Measurements from ENCODE around the gene ISG20L2.
A peak's percentile ranks its signal among the peaks of the same experiment; 100 is the strongest.

Gene ISG20L2

GRCh38 chr1:156751451-156751756 lies 22.8 kb upstream of the ISG20L2 start, which contains the start of gene HDGF:
TSS of gene HDGF (minus strand) at chr1:156751675. CDS start at chr1:156751429, 246 bp downstream.
- H3K9me3 ChIP-seq (ENCODE audit: low read length), result no peaks in the 10 kb centered on the region
- H3K4me1 ChIP-seq (ENCODE audit: insufficient read depth, low read length), result peaks cover 38% of the 10 kb centered on the region
- H3K4me3 ChIP-seq (ENCODE audit: low read depth in 1 of 2, low read length in 2 of 2), result peak within 1 kb of the TSS; percentile 90 to 96

DNA sequence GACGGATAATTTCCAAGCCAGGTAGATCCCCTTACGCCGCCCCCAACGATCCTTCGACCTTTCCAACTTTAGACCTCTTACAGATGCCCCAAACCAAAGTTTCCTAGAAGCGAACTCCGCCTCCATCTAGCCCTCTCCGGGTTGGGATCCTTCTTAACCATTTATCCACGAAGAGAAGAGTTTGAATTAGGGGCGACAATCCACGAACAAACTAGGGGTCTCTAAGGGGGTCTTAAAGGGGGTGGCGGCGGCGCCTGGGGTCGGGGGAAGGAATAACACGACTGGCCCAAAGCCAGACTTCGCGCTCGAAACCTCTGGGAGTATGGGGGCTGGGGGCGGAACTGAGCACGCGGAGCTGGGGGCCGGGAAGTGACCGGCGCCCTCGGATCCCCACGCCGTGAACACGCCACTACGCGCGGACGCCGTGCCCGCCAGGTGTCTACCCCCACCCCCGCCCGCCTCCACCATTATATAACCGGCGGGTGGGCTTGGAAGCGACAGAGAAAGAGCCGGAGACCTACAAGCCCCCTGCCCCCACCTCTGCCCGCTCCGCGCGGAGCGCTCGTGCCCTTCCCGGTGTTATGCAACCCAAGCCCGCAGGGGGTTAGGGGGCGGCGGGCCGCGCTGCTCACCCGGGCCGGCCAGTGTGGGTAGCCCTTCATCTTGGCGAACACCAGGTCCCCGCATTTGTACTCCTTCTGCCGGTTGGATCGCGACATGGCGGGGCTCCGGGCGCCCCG lies 22.3 kb upstream of the ISG20L2 start:
- Histone ChIP-seq H3K27me3 (ENCODE audit: control insufficient read depth in 1 of 2, insufficient read depth in 2 of 2, low read length in 2 of 2) (no peaks in the 10 kb centered on the region), H3K27ac (ENCODE audit: low read depth, low read length) (peak overlapping the region; percentile 98), H3K36me3 (ENCODE audit: insufficient read depth, low read length) (no peaks in the 10 kb centered on the region), H3K9me3 (ENCODE audit: low read length) (no peaks in the 10 kb centered on the region), H3K4me1 (ENCODE audit: insufficient read depth, low read length) (peaks cover 43% of the 10 kb centered on the region), H3K9ac (ENCODE audit: low read length) (peak overlapping the region; percentile 93), H3K4me3 (ENCODE audit: low read depth in 1 of 2, low read length in 2 of 2) (peak overlapping the region; percentile 90 to 96)

More at GRCh38 chr1:156751451-156751756, 22.8 kb upstream of the ISG20L2 start, which contains the start of gene HDGF:
- H3K27ac ChIP-seq (ENCODE audit: low read depth, low read length), result peak within 1 kb of the TSS; percentile 99
- no peaks in the 10 kb centered on the region for H3K27me3 ChIP-seq (ENCODE audit: control insufficient read depth in 1 of 2, insufficient read depth in 2 of 2, low read length in 2 of 2)
- H3K36me3 ChIP-seq (ENCODE audit: insufficient read depth, low read length), result no peaks in the 10 kb centered on the region
- H3K9ac ChIP-seq (ENCODE audit: low read length), result peak within 1 kb of the TSS; percentile 93

GRCh38 chr1:156750191-156750672 lies 21.7 kb upstream of the ISG20L2 start:
- Histone ChIP-seq H3K27me3 (ENCODE audit: control insufficient read depth in 1 of 2, insufficient read depth in 2 of 2, low read length in 2 of 2) (no peaks in the 10 kb centered on the region), H3K36me3 (ENCODE audit: insufficient read depth, low read length) (peaks cover under 1% of the 10 kb centered on the region), H3K4me1 (ENCODE audit: insufficient read depth, low read length) (peaks cover 49% of the 10 kb centered on the region), H3K9me3 (ENCODE audit: low read length) (no peaks in the 10 kb centered on the region), H3K27ac (ENCODE audit: low read depth, low read length) (peak overlapping the region; percentile 98), H3K9ac (ENCODE audit: low read length) (peak overlapping the region; percentile 93), H3K4me3 (ENCODE audit: low read depth in 1 of 2, low read length in 2 of 2) (peak overlapping the region; percentile 90 to 96)

- no peaks in the 10 kb centered on the region for H3K27me3 ChIP-seq (ENCODE audit: control insufficient read depth in 1 of 2, insufficient read depth in 2 of 2, low read length in 2 of 2)
- H3K36me3 ChIP-seq (ENCODE audit: insufficient read depth, low read length), result peaks cover 7% of the 10 kb centered on the region
- peaks cover 50% of the 10 kb centered on the region for H3K4me1 ChIP-seq (ENCODE audit: insufficient read depth, low read length)
- H3K9me3 ChIP-seq (ENCODE audit: low read length), result no peaks in the 10 kb centered on the region
- peak overlapping the region; percentile 98 for H3K27ac ChIP-seq (ENCODE audit: low read depth, low read length)
- H3K4me3 ChIP-seq (ENCODE audit: low read depth in 1 of 2, low read length in 2 of 2), result peak overlapping the region; percentile 43 to 90
- H3K9ac ChIP-seq (ENCODE audit: low read length), result peak overlapping the region; percentile 93
Observed at GRCh38 chr1:156749419-156750118, 21.0 kb upstream of the ISG20L2 start.

DNA sequence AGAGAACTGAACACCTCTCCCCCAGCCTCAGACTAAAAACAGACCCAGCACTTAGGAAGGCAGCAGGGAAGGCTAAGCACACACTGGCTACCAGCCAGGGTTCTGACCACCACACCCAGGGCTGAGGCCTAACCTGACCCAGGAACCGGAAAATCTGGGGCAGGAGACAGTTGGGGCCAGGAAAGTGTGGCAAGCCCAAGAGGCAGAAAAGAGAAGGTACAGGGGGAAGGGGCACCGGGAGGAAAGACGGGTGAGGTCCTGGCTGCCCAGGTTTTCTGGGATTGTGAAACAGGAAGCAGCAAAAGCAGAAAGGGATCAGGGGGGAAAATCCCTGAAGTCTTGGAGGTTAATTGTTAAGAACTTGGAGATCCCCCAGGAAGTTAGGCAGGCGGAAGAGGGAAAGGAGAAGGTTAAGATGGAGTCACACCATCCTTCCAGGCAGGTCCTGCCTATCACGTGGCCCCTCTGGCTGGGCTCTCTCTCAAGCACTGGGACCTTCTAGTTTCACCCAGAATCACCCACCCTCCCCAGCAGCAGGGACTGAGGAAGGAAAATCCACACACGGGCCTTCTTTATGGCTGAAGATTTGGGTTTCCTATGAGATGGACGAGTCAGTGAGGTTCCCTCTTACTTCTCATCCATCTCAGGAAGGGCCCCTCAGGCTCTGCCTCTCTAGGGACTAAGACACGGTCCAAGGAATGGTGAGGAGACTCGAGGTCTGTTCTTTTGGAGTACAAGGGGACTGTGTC lies 20.3 kb upstream of the ISG20L2 start:
- Histone ChIP-seq H3K4me1 (ENCODE audit: insufficient read depth, low read length) (peaks cover 50% of the 10 kb centered on the region), H3K4me3 (ENCODE audit: low read depth in 1 of 2, low read length in 2 of 2) (peak overlapping the region; percentile 43 to 90), H3K36me3 (ENCODE audit: insufficient read depth, low read length) (peaks cover 13% of the 10 kb centered on the region), H3K27me3 (ENCODE audit: control insufficient read depth in 1 of 2, insufficient read depth in 2 of 2, low read length in 2 of 2) (no peaks in the 10 kb centered on the region), H3K9me3 (ENCODE audit: low read length) (no peaks in the 10 kb centered on the region), H3K9ac (ENCODE audit: low read length) (peak overlapping the region; percentile 93), H3K27ac (ENCODE audit: low read depth, low read length) (peak overlapping the region; percentile 98)

DNA sequence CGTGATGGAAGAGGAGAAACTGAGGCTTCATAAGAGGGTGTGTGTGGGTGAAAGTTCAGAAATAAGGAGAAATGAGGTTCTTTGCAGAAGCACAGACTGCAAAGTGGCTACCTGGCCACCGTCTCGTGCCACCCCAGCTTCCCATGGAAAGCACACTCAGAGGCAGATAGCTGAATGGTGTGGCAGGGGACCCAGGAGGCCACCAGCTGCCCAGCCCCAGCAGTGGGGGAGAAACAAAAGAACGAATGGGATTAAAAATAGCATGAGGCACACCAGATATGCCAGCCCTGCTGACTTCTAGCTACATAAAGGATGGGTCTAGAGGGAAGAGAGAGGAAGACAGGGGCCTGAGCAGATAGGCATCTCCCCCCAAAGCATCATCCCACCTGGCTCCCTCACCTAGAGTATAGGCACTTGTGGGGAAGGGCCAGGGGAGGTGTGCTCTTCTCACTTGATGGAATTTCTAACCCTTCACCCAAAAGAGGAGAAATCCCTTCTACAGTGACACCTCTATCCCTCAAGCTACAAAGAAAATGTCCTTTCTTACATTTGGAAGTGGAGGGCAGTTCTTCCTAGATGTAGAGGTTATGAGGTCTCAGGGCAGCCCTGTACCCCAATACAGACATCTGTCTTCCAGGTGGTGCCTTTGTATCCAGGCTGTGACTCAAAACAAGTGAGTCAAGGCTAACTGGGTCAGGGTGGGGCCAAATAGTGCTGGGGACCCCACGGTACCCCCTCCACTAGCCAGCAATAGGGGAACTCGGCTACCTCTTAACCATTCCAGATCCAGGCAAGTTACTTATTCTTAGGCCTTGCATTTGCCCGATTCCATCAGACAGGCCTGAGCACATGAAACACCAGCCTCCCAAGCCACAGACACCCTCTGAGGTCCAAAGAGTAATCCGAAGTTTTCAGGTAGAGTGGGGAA lies 19.4 kb upstream of the ISG20L2 start:
- H3K4me1 ChIP-seq (ENCODE audit: insufficient read depth, low read length), result peaks cover 46% of the 10 kb centered on the region

DNA sequence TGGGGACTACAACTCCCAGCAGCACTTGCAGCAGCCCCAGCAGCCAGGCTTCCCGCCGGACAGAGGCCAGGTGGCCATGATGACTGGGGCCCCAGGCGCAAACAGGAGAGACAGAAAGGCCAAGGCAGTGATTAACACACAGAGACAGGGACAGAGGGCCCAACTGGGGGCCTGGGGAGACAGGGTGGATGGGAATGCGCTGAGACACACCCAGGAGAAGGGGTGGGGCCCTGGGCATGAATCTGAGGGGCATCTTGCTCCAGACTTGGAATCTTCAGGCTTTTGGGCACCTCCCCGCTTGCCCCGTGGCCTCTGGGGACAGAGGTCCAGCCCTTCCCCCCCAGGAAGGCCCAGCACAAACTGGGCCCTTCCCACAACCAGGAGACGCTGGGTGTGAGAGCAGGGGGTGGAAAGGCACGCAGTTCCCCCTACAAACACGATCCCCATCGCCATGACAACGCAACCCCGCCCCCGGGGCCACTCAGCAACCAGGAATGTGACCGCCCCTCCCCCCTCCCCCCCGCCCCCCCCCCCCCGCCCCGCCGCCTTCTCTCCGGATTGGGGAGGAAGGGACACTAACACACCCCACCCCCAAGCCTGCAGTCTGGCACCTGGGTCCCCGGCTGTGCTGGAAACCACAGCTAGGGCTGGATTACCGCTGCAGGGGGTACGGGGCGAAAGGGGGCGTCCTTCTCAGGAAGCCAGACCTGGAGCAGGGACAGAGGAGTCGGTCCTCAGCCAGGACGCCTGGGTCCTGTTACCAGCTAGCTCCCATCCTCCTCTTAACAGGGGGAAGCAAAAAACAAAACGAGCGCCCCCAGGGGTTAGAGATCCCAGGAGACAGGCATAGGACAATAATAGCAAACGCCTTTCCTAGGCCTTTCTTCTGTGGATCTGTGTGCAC lies 18.4 kb upstream of the ISG20L2 start:
- Histone ChIP-seq H3K9me3 (ENCODE audit: low read length) (no peaks in the 10 kb centered on the region), H3K9ac (ENCODE audit: low read length) (peak overlapping the region; percentile 93), H3K27me3 (ENCODE audit: control insufficient read depth in 1 of 2, insufficient read depth in 2 of 2, low read length in 2 of 2) (no peaks in the 10 kb centered on the region), H3K4me3 (ENCODE audit: low read depth in 1 of 2, low read length in 2 of 2) (peak overlapping the region; percentile 59 to 90), H3K27ac (ENCODE audit: low read depth, low read length) (peak overlapping the region; percentile 98), H3K4me1 (ENCODE audit: insufficient read depth, low read length) (peaks cover 39% of the 10 kb centered on the region), H3K36me3 (ENCODE audit: insufficient read depth, low read length) (peaks cover 31% of the 10 kb centered on the region)

More for the DNA sequence above, 19.4 kb upstream of the ISG20L2 start:
- peak overlapping the region; percentile 33 to 90 for H3K4me3 ChIP-seq (ENCODE audit: low read depth in 1 of 2, low read length in 2 of 2)
- peak overlapping the region; percentile 93 for H3K9ac ChIP-seq (ENCODE audit: low read length)
- H3K9me3 ChIP-seq (ENCODE audit: low read length), result no peaks in the 10 kb centered on the region
- H3K27me3 ChIP-seq (ENCODE audit: control insufficient read depth in 1 of 2, insufficient read depth in 2 of 2, low read length in 2 of 2), result no peaks in the 10 kb centered on the region
- peak overlapping the region; percentile 98 for H3K27ac ChIP-seq (ENCODE audit: low read depth, low read length)
- peaks cover 21% of the 10 kb centered on the region for H3K36me3 ChIP-seq (ENCODE audit: insufficient read depth, low read length)

DNA sequence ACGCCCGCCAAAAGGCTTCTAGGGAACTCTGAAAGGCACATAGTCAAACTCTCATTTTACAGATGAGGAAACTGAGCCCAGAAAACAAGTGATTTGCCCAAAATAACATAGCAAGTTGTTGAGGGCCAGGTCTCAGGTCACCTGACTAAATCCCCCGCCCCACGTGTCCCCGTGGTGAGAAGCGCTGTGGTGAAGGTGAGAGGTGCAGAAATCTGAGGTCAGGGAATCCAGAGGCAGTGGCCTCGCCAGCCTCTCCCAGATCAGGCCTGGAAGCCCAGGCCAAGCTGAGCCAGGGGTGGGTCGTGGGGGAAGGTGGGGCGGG lies 17.8 kb upstream of the ISG20L2 start:
- H3K9me3 ChIP-seq (ENCODE audit: low read length), result no peaks in the 10 kb centered on the region
- H3K27me3 ChIP-seq (ENCODE audit: control insufficient read depth in 1 of 2, insufficient read depth in 2 of 2, low read length in 2 of 2), result no peaks in the 10 kb centered on the region
- peak overlapping the region; percentile 54 for H3K9ac ChIP-seq (ENCODE audit: low read length)
- H3K4me3 ChIP-seq (ENCODE audit: low read depth in 1 of 2, low read length in 2 of 2), result peak overlapping the region; percentile 59 to 88
- peaks cover 34% of the 10 kb centered on the region for H3K36me3 ChIP-seq (ENCODE audit: insufficient read depth, low read length)
- H3K4me1 ChIP-seq (ENCODE audit: insufficient read depth, low read length), result peaks cover 44% of the 10 kb centered on the region
- H3K27ac ChIP-seq (ENCODE audit: low read depth, low read length), result peak overlapping the region; percentile 98

GRCh38 chr1:156745881-156746280 lies 17.3 kb upstream of the ISG20L2 start:
- no peaks in the 10 kb centered on the region for H3K27me3 ChIP-seq (ENCODE audit: control insufficient read depth in 1 of 2, insufficient read depth in 2 of 2, low read length in 2 of 2)
- peak overlapping the region; percentile 54 for H3K9ac ChIP-seq (ENCODE audit: low read length)
- H3K9me3 ChIP-seq (ENCODE audit: low read length), result no peaks in the 10 kb centered on the region
- peaks cover 45% of the 10 kb centered on the region for H3K4me1 ChIP-seq (ENCODE audit: insufficient read depth, low read length)
- H3K36me3 ChIP-seq (ENCODE audit: insufficient read depth, low read length), result peaks cover 34% of the 10 kb centered on the region
- H3K4me3 ChIP-seq (ENCODE audit: low read depth in 1 of 2, low read length in 2 of 2), result peak overlapping the region in 1 of 2 donors; percentile 88
- peak overlapping the region; percentile 98 for H3K27ac ChIP-seq (ENCODE audit: low read depth, low read length)

Measured in muscle layer of colon (tissue), 2 donors.